Common myeloid progenitor, CD34-positive (primary cell): ENCODE data around the gene LRRC47.

Experiments used
- CTCF ChIA-PET: fragments of 350-600 bp; sonication (Branson Sonifier 250); formaldehyde crosslinking; loops from one replicate; lab custom pipeline; 2021; ENCODE audit warnings: antibody characterized with exemption; lab: Charles Lee
- POLR2A ChIA-PET: fragments of 350-600 bp; sonication (Branson Sonifier 250); formaldehyde crosslinking; loops from one replicate; lab custom pipeline; 2021; ENCODE audit warnings: antibody characterized with exemption; lab: Charles Lee
- DNase-seq, 3 donors: peaks; one replicate each; pipeline versions ENCODE4 v3.0.0 to v3.0.0-alpha.2; 2013
- H3K27ac ChIP-seq, 2 experiments: 1 replicate in 1 of 2; 2 replicates in 1 of 2; pipeline ENCODE4 v1.7.0; 2013; ENCODE audit warnings: inconsistent platforms in 2 of 2, low read length in 2 of 2, mild to moderate bottlenecking in 2 of 2, low read depth in 1 of 2, moderate library complexity in 1 of 2; ENCODE audit not compliant: severe bottlenecking in 2 of 2, insufficient read depth in 1 of 2, poor library complexity in 1 of 2
- H3K27me3 ChIP-seq, 5 experiments: replicated peaks in 2 of 5; 1 replicate in 3 of 5; 2 replicates in 2 of 5; pipeline versions ENCODE4 v1.6.1 to v1.7.0; 2013; ENCODE audit warnings: low read length in 4 of 5, mild to moderate bottlenecking in 2 of 5, moderate library complexity in 2 of 5, inconsistent platforms in 1 of 5; ENCODE audit not compliant: insufficient read depth in 5 of 5, control insufficient read depth in 4 of 5
- H3K36me3 ChIP-seq, 4 experiments: 1 replicate in 2 of 4; 2 replicates in 2 of 4; pipeline versions ENCODE4 v1.6.1 to v1.7.0; 2013; ENCODE audit warnings: low read length in 3 of 4, control low read depth in 1 of 4, mild to moderate bottlenecking in 1 of 4; ENCODE audit not compliant: control insufficient read depth in 4 of 4, insufficient read depth in 4 of 4
- H3K4me1 ChIP-seq, 4 experiments: 1 replicate in 3 of 4; 2 replicates in 1 of 4; pipeline versions ENCODE4 v1.6.1 to v1.7.1; 2013; ENCODE audit warnings: low read length in 3 of 4, mild to moderate bottlenecking in 3 of 4, control low read depth in 1 of 4, inconsistent platforms in 1 of 4, moderate library complexity in 1 of 4; ENCODE audit not compliant: control insufficient read depth in 4 of 4, insufficient read depth in 4 of 4; ENCODE audit errors: control extremely low read depth in 1 of 4
- H3K4me3 ChIP-seq, 7 experiments: 1 replicate in 4 of 7; 2 replicates in 3 of 7; pipeline versions ENCODE4 v1.5.1 to v1.7.0; 2013; ENCODE audit warnings: mild to moderate bottlenecking in 7 of 7, low read length in 6 of 7, moderate library complexity in 6 of 7, inconsistent platforms in 2 of 7, low read depth in 2 of 7, control low read depth in 1 of 7; ENCODE audit not compliant: insufficient read depth in 4 of 7, control insufficient read depth in 1 of 7; ENCODE audit errors: extremely low read depth in 1 of 7
- H3K9me3 ChIP-seq, 5 experiments: 1 replicate in 4 of 5; 2 replicates in 1 of 5; pipeline versions ENCODE4 v1.6.1 to v1.7.1; 2013; ENCODE audit warnings: low read length in 4 of 5, mild to moderate bottlenecking in 2 of 5, inconsistent platforms in 1 of 5, low read depth in 1 of 5, moderate library complexity in 1 of 5; ENCODE audit not compliant: control insufficient read depth in 4 of 5, insufficient read depth in 2 of 5; ENCODE audit errors: control extremely low read depth in 1 of 5
- WGBS: methylation state at CpG from one replicate; pipeline ENCODE4 v1.1.5; 2013; ENCODE audit not compliant: insufficient coverage; 5-methylcytosine and 5-hydroxymethylcytosine counted together

The LRRC47 gene

GRCh38 chr1:3733883-3734589 lies 62.3 kb downstream of the LRRC47 start:
- H3K4me1 ChIP-seq: peaks cover 0 to 7% (median 2%) of the 10 kb centered on the region in 4 experiments
- no peak overlapping the region for H3K27ac ChIP-seq
- peaks cover 3 to 35% (median 28%) of the 10 kb centered on the region in 4 experiments for H3K36me3 ChIP-seq
- no peak for DNase-seq
- H3K4me3 ChIP-seq: no peak overlapping the region
- peaks cover 0 to 26% (median 2%) of the 10 kb centered on the region in 5 experiments for H3K27me3 ChIP-seq
- H3K9me3 ChIP-seq: no peaks in the 10 kb centered on the region
- CTCF ChIA-PET: interaction anchor here (1.0 kb wide), 1 partner anchor 10 kb away, joined by 3 read pairs; no protein-coding TSS in a partner anchor
- POLR2A ChIA-PET: no interaction called here
- WGBS: 93% methylated on average over 14 of the region's 17 CpGs

- ChIA-PET POLR2A (no interaction called here), CTCF (interaction anchor here (1.0 kb wide), 1 partner anchor 9 kb away, joined by 3 read pairs; no protein-coding TSS in a partner anchor)
- H3K27ac ChIP-seq: no peak overlapping the region
- WGBS: 89% methylated on average over 29 of the region's 29 CpGs
- no peak for DNase-seq
- no peak overlapping the region for H3K4me3 ChIP-seq
- peaks cover 0 to 28% (median 21%) of the 10 kb centered on the region in 4 experiments for H3K36me3 ChIP-seq
- H3K4me1 ChIP-seq: peaks cover 0 to 7% (median 2%) of the 10 kb centered on the region in 4 experiments
- H3K27me3 ChIP-seq: peaks cover 0 to 28% (median 3%) of the 10 kb centered on the region in 5 experiments
- H3K9me3 ChIP-seq: no peaks in the 10 kb centered on the region
Observed at GRCh38 chr1:3733094-3733882, 63.0 kb downstream of the LRRC47 start.

- H3K4me3 ChIP-seq: no peak overlapping the region
- CTCF ChIA-PET: interaction anchor here (1.1 kb wide), 1 partner anchor 37 kb away, joined by 3 read pairs; no protein-coding TSS in a partner anchor
- no peaks in the 10 kb centered on the region for H3K9me3 ChIP-seq
- WGBS: 48% methylated on average over 26 of the region's 37 CpGs
- peaks cover 0 to 7% (median 2%) of the 10 kb centered on the region in 4 experiments for H3K4me1 ChIP-seq
- POLR2A ChIA-PET: no interaction called here
- no peak overlapping the region for H3K27ac ChIP-seq
- DNase-seq: peak in 2 of 3 donors; percentile 22 to 24
- peaks cover 0 to 35% (median 3%) of the 10 kb centered on the region in 5 experiments for H3K27me3 ChIP-seq
- H3K36me3 ChIP-seq: peaks cover 0 to 23% (median 14%) of the 10 kb centered on the region in 4 experiments
Observed at GRCh38 chr1:3732434-3733093, 63.7 kb downstream of the LRRC47 start.

GRCh38 chr1:3731583-3732433 lies 64.5 kb downstream of the LRRC47 start:
- H3K27me3 ChIP-seq: peaks cover 0 to 35% (median 3%) of the 10 kb centered on the region in 5 experiments
- H3K4me3 ChIP-seq: no peak overlapping the region
- peaks cover 0 to 17% (median 10%) of the 10 kb centered on the region in 4 experiments for H3K36me3 ChIP-seq
- ChIA-PET POLR2A (no interaction called here), CTCF (interaction anchor here (1.1 kb wide), 1 partner anchor 37 kb away, joined by 3 read pairs; no protein-coding TSS in a partner anchor)
- 92% methylated on average over 24 of the region's 25 CpGs for WGBS
- no peaks in the 10 kb centered on the region for H3K9me3 ChIP-seq
- no peak overlapping the region for H3K27ac ChIP-seq
- no peak for DNase-seq
- H3K4me1 ChIP-seq: peaks cover 0 to 7% (median 2%) of the 10 kb centered on the region in 4 experiments

- Histone ChIP-seq H3K4me3 (no peak overlapping the region), H3K9me3 (no peaks in the 10 kb centered on the region), H3K27me3 (peaks cover 0 to 35% (median 3%) of the 10 kb centered on the region in 5 experiments), H3K36me3 (peaks cover 0 to 6% (median 2%) of the 10 kb centered on the region in 4 experiments), H3K27ac (no peak overlapping the region), H3K4me1 (peaks cover 0 to 7% (median 2%) of the 10 kb centered on the region in 4 experiments)
- 71% methylated on average over 25 of the region's 25 CpGs for WGBS
- POLR2A ChIA-PET: interaction anchor here (0.6 kb wide), 1 partner anchor 8 kb away, joined by 3 read pairs; no protein-coding TSS in a partner anchor
- peak in 2 of 3 donors; percentile 46 to 56 for DNase-seq
- CTCF ChIA-PET: interaction anchor here (1.0 to 1.3 kb wide), 2 partner anchors 9 to 13 kb away, joined by 3 to 4 read pairs; no protein-coding TSS in a partner anchor
Observed at GRCh38 chr1:3730543-3731247, 65.6 kb downstream of the LRRC47 start.
